Activated CD4-positive, alpha-beta T cell treated with anti-CD3 and anti-CD28 coated beads, Interleukin-2, amount 50 U/mL, for 4 hours (primary cell): ENCODE measurements around the gene OBSCN.
"Not testable (repeated sequence)": the region's sequence is repeated elsewhere in the genome, so short reads cannot be mapped to it uniquely, and the experiment has no call there.

ENCODE experiments used
- DNase-seq, 2 experiments: peaks; one replicate each; pipeline ENCODE4 v3.0.0-alpha.2; 2020

OBSCN gene

GRCh38 chr1:228233136-228233535, 25.3 kb downstream of the OBSCN start:
- DNase-seq = no peak

- DNase-seq = no peak
Observed at GRCh38 chr1:228234921-228235320, 27.1 kb downstream of the OBSCN start.

- no peak for DNase-seq
Observed at GRCh38 chr1:228236744-228237143, 28.9 kb downstream of the OBSCN start.

GRCh38 chr1:228238007-228238406, 30.2 kb downstream of the OBSCN start:
- no peak for DNase-seq

GRCh38 chr1:228238461-228238860, 30.6 kb downstream of the OBSCN start:
- DNase-seq = no peak

- no peak for DNase-seq
Observed at GRCh38 chr1:228240411-228241240, 32.8 kb downstream of the OBSCN start.

GRCh38 chr1:228241259-228241658, 33.4 kb downstream of the OBSCN start:
- no peak for DNase-seq

- DNase-seq = no peak
Observed at GRCh38 chr1:228242409-228242808, 34.6 kb downstream of the OBSCN start.

- no peak for DNase-seq
Observed at GRCh38 chr1:228243093-228243492, 35.2 kb downstream of the OBSCN start.

- DNase-seq = not testable (repeated sequence)
Observed at GRCh38 chr1:228243989-228244388, 36.1 kb downstream of the OBSCN start.

- no peak for DNase-seq
Observed at GRCh38 chr1:228245111-228245510, 37.3 kb downstream of the OBSCN start.

- DNase-seq = no peak
Observed at GRCh38 chr1:228246216-228246900, 38.5 kb downstream of the OBSCN start.

- no peak for DNase-seq
Observed at GRCh38 chr1:228249513-228250305, 41.9 kb downstream of the OBSCN start.

- DNase-seq = not testable (repeated sequence)
Observed at GRCh38 chr1:228252476-228252875, 44.6 kb downstream of the OBSCN start.

GRCh38 chr1:228256626-228257375, 49.0 kb downstream of the OBSCN start:
- DNase-seq = no peak

GRCh38 chr1:228258486-228258885, 50.6 kb downstream of the OBSCN start:
- no peak for DNase-seq

- no peak for DNase-seq
Observed at GRCh38 chr1:228259368-228259894, 51.6 kb downstream of the OBSCN start.

- DNase-seq = no peak
Observed at GRCh38 chr1:228259951-228260350, 52.1 kb downstream of the OBSCN start.

GRCh38 chr1:228261706-228262105, 53.9 kb downstream of the OBSCN start:
- DNase-seq = no peak

GRCh38 chr1:228262475-228262874, 54.6 kb downstream of the OBSCN start:
- DNase-seq = no peak

GRCh38 chr1:228263636-228264035, 55.8 kb downstream of the OBSCN start:
- DNase-seq = no peak

- no peak for DNase-seq
Observed at GRCh38 chr1:228264090-228264829, 56.4 kb downstream of the OBSCN start.
